Naive thymus-derived CD8-positive, alpha-beta T cell (primary cell): Measurements from ENCODE around the gene MISP. TPM values are rescaled to one million over a fixed set of nuclear protein-coding genes. Genes with fewer than 3 reads are reported as not detected.
A peak's percentile ranks its signal among the peaks of the same experiment; 100 is the strongest.
"Not testable (repeated sequence)": the region's sequence is repeated elsewhere in the genome, so short reads cannot be mapped to it uniquely, and the experiment has no call there.

Experiments used
- ATAC-seq, 2 donors: fragments of 150-1000 bp; cut with Tn5 transposase in 1 of 2; sonication (Bioruptor Pico), chemical (Tn5 transposase) in 1 of 2; 1 replicate in 1 of 2; 2 replicates in 1 of 2; pipeline ENCODE4 v1.10.0; 2021; ENCODE audit warnings: mild to moderate bottlenecking in 2 of 2, moderate library complexity in 2 of 2
- POLR2A ChIA-PET: fragments of 350-600 bp; sonication (Branson Sonifier 250); formaldehyde crosslinking; loops from one replicate; lab custom pipeline; 2021; ENCODE audit warnings: antibody characterized with exemption; lab: Charles Lee
- DNase-seq, 10 donors: peaks; one replicate each; pipeline versions ENCODE4 v3.0.0 to v3.0.0-alpha.2; 2020 to 2022
- H3K27ac Mint-ChIP-seq, 10 donors: one replicate each; pipeline ENCODE4 v1.8.0; 2020 to 2022; ENCODE audit warnings: mild to moderate bottlenecking in 10 of 10, mixed read lengths in 10 of 10, moderate library complexity in 4 of 10, inconsistent platforms in 1 of 10
- H3K27me3 Mint-ChIP-seq, 5 donors: one replicate each; pipeline ENCODE4 v1.8.0; 2021 to 2022; ENCODE audit warnings: mixed read lengths in 5 of 5
- H3K36me3 Mint-ChIP-seq, 3 donors: one replicate each; pipeline ENCODE4 v1.8.0; 2020 to 2022; ENCODE audit warnings: mixed read lengths in 3 of 3, mild to moderate bottlenecking in 2 of 3, inconsistent platforms in 1 of 3
- H3K4me1 Mint-ChIP-seq, 4 donors: one replicate each; pipeline ENCODE4 v1.8.0; 2021 to 2022; ENCODE audit warnings: mixed read lengths in 4 of 4
- H3K4me3 Mint-ChIP-seq, 10 donors: one replicate each; pipeline ENCODE4 v1.8.0; 2020 to 2022; ENCODE audit warnings: mild to moderate bottlenecking in 10 of 10, mixed read lengths in 10 of 10, moderate library complexity in 6 of 10, inconsistent platforms in 1 of 10
- H3K9me3 Mint-ChIP-seq, 9 donors: one replicate each; pipeline ENCODE4 v1.8.0; 2020 to 2022; ENCODE audit warnings: mixed read lengths in 9 of 9, mild to moderate bottlenecking in 3 of 9, inconsistent platforms in 1 of 9, moderate library complexity in 1 of 9
- polyA plus RNA-seq, 3 donors: library from polyadenylated mRNA; unstranded; fragments of 300-500 nt; fragmentation: Illumina TruSeq; gene quantifications; one replicate each; pipeline ENCODE4 v1.2.3, GENCODE V29; 2021
- total RNA-seq, 8 experiments: library from RNA in 2 of 8; stranded (reverse) in 2 of 8; gene quantifications; one replicate each; pipeline ENCODE4 v1.2.3 and lab custom pipeline; 2021 to 2026

MISP gene
- total and polyA plus RNA-seq, 5 experiments from 2014 or later = not detected

DNA sequence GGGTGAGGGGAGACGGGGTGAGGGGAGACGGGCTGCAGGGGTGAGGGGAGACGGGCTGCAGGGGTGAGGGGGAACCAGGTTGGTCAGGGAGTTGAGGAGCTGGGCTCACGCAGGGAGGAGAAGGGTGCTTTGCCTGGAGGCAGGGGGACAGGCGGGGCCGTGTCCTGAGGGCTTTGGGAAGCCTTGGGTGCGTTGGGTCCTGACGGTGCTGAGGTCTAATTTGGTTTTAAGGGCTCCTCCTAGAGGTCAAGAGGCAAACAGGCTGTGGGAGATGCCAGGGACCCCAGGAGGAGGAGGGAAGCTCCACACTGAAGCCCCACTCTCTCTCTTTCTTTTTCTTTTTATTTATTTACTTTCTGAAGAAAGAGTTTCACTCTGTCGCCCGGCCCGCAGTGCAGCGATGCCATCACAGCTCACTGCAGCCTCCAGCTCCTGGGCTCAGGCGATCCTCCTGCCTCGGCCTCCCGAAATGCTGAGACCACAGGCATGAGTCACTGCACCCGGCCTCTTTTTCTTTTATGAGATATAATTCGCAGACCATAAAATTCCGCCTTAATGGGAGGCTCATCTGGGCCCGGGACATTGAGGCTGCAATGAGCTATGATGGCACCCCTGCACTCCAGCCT, 9.3 kb upstream of the MISP start:
- Mint-ChIP-seq H3K27ac (peak overlapping the region in 1 of 10 donors; percentile 84), H3K4me1 (peaks cover 0 to 8% (median 4%) of the 10 kb centered on the region in 4 donors), H3K27me3 (peaks cover 0 to 14% (median 3%) of the 10 kb centered on the region in 5 donors), H3K9me3 (peaks cover 0 to 15% (median 0%) of the 10 kb centered on the region in 9 donors), H3K4me3 (no peak overlapping the region), H3K36me3 (peaks cover 0 to 2% (median 0%) of the 10 kb centered on the region in 3 donors)
- peak in 3 of 10 donors; percentile 5 to 20 (median 15) for DNase-seq
- peak; percentile 23 to 41 for ATAC-seq
- POLR2A ChIA-PET = interaction anchor here (0.6 kb wide), 1 partner anchor 20 kb away, joined by 4 read pairs; no protein-coding TSS in a partner anchor

DNA sequence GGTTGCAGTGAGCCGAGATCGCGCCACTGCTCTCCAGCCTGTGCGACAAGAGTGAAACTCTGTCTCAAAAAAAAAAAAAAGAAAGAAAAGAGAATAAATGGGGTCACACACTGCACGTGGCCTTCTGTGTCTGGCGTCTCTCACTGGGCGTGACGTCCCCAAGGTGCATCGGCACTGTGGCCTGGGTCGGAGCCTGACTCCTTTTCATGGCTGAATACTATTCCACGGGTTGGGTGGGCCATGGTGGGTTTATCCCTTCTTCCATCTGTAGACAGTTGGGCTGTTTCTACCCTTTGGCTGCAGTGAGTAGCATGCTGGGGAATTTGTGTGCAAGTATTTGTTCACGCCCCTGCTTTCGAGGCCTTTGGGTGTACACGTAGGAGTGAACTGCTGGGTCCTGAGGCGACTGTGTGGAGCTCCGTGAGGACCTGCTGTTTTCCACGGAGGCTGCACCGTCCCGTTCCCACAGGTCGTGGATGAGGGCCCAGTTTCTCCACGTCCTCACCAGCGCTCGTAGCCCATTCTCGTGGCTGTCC, 8.3 kb upstream of the MISP start:
- peaks cover 0 to 15% (median 0%) of the 10 kb centered on the region in 9 donors for H3K9me3 Mint-ChIP-seq
- H3K4me3 Mint-ChIP-seq = no peak overlapping the region
- peaks cover 0 to 2% (median 1%) of the 10 kb centered on the region in 4 donors for H3K4me1 Mint-ChIP-seq
- POLR2A ChIA-PET = no interaction called here
- ATAC-seq = no peak
- H3K27ac Mint-ChIP-seq = no peak overlapping the region
- no peak for DNase-seq
- peaks cover 0 to 10% (median 0%) of the 10 kb centered on the region in 5 donors for H3K27me3 Mint-ChIP-seq
- H3K36me3 Mint-ChIP-seq = peaks cover 0 to 2% (median 0%) of the 10 kb centered on the region in 3 donors

DNA sequence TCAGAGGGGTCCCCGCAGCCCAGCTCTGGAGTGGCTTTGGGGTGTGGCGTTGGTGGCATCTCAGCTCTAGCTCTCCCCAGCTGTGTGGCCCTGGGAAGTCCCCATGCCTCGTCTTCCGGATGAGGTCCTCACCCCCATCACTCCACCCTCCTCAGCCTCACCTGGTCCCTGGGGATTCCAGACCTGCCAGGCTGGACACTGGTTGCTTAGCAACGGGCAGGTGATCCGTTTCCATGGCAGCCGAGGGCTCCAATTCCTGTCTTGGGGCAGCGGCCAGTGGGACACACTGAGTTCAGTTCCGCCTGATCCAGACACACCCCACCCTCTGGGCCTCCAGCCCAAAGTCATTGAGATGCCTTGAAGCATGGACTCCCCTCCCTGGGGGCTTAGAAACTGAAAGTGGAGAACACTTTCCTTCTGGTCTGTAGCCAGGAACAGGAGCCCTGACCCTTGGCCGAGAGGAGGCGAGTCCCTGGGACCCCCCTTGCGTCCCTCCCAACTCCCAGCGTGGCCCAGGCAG, 7.7 kb upstream of the MISP start:
- peaks cover 0 to 5% (median 0%) of the 10 kb centered on the region in 5 donors for H3K27me3 Mint-ChIP-seq
- H3K4me1 Mint-ChIP-seq = peaks cover 0 to 1% (median 0%) of the 10 kb centered on the region in 4 donors
- DNase-seq (no peak), ATAC-seq (no peak)
- H3K4me3 Mint-ChIP-seq = no peak overlapping the region
- POLR2A ChIA-PET = no interaction called here
- peak overlapping the region in 1 of 10 donors; percentile 59 for H3K27ac Mint-ChIP-seq
- peaks cover 0 to 17% (median 0%) of the 10 kb centered on the region in 9 donors for H3K9me3 Mint-ChIP-seq
- peaks cover 0 to 2% (median 0%) of the 10 kb centered on the region in 3 donors for H3K36me3 Mint-ChIP-seq

DNA sequence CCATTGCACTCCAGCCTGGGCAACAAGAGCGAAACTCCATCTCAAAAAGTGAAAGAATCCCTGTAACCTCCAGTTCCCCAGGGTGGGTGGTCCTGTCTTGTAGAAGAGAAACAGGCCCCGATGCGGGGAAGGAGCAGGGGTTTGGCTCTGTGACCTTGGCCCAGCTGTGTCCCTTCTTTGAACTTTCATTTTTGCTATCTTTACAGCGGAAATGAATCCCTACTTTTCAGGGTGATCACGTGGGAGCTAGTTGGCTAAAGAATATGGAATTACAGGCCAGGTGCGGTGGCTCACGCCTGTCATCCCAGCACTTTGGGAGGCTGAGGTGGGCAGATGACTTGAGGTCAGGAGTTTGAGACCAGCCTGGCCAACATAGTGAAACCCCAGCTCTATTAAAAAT, 5.8 kb upstream of the MISP start:
- not testable (repeated sequence) for H3K36me3 Mint-ChIP-seq, H3K27ac Mint-ChIP-seq, H3K4me3 Mint-ChIP-seq, H3K4me1 Mint-ChIP-seq, H3K27me3 Mint-ChIP-seq, DNase-seq, ATAC-seq
- POLR2A ChIA-PET = interaction anchor here (0.7 kb wide), 1 partner anchor 957 kb away, joined by 3 read pairs; no protein-coding TSS in a partner anchor
- peaks cover 0 to 18% (median 0%) of the 10 kb centered on the region in 9 donors for H3K9me3 Mint-ChIP-seq

DNA sequence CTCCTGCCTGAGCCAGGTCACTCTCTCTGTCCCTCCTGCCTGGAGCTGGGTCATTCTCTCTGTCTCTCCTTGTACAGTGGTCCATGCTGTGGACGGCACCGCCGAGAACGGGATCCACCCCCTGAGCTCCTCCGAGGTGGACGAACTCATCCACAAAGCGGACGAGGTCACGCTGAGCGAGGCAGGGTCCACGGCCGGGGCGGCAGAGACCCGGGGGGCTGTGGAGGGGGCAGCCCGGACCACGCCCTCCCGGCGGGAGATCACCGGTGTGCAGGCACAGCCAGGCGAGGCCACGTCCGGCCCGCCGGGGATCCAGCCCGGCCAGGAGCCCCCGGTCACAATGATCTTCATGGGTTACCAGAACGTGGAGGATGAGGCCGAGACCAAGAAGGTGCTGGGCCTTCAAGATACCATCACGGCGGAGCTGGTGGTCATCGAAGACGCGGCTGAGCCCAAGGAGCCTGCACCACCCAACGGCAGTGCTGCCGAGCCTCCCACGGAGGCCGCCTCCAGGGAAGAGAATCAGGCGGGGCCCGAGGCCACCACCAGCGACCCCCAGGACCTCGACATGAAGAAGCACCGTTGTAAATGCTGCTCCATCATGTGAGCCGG, 4.6 kb upstream of the MISP start:
- H3K9me3 Mint-ChIP-seq = peaks cover 0 to 18% (median 0%) of the 10 kb centered on the region in 9 donors
- H3K36me3 Mint-ChIP-seq = peaks cover 0 to 2% (median 0%) of the 10 kb centered on the region in 3 donors
- no peaks in the 10 kb centered on the region for H3K4me1 Mint-ChIP-seq
- no peaks in the 10 kb centered on the region for H3K27me3 Mint-ChIP-seq
- no peak for ATAC-seq
- H3K4me3 Mint-ChIP-seq = no peak overlapping the region
- POLR2A ChIA-PET = no interaction called here
- H3K27ac Mint-ChIP-seq = no peak overlapping the region
- no peak for DNase-seq

DNA sequence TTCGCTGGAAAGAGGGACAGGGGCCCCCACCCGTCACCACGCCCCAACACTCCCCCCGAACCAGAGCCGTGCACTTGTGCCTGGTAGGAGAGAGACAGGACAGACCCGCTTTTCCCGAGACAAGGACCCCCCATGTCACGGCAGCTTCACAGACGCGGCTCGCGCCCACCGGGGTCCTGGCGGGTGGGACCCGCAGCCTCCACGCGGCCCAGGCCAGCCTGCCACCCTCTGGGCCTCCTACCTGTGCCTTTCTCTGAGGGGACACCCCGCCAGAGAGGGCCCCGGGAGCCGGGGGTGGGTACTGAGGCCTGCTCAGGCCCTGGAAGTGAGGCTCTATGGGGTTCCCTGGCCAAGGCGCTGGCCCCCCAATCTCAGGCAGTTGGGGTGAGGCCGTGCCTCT, 4.0 kb upstream of the MISP start:
- H3K4me3 Mint-ChIP-seq = no peak overlapping the region
- H3K27ac Mint-ChIP-seq = no peak overlapping the region
- no peaks in the 10 kb centered on the region for H3K4me1 Mint-ChIP-seq
- ATAC-seq = no peak
- no peak for DNase-seq
- H3K36me3 Mint-ChIP-seq = peaks cover 0 to 2% (median 0%) of the 10 kb centered on the region in 3 donors
- H3K27me3 Mint-ChIP-seq = no peaks in the 10 kb centered on the region
- POLR2A ChIA-PET = no interaction called here
- H3K9me3 Mint-ChIP-seq = peaks cover 0 to 17% (median 0%) of the 10 kb centered on the region in 9 donors

DNA sequence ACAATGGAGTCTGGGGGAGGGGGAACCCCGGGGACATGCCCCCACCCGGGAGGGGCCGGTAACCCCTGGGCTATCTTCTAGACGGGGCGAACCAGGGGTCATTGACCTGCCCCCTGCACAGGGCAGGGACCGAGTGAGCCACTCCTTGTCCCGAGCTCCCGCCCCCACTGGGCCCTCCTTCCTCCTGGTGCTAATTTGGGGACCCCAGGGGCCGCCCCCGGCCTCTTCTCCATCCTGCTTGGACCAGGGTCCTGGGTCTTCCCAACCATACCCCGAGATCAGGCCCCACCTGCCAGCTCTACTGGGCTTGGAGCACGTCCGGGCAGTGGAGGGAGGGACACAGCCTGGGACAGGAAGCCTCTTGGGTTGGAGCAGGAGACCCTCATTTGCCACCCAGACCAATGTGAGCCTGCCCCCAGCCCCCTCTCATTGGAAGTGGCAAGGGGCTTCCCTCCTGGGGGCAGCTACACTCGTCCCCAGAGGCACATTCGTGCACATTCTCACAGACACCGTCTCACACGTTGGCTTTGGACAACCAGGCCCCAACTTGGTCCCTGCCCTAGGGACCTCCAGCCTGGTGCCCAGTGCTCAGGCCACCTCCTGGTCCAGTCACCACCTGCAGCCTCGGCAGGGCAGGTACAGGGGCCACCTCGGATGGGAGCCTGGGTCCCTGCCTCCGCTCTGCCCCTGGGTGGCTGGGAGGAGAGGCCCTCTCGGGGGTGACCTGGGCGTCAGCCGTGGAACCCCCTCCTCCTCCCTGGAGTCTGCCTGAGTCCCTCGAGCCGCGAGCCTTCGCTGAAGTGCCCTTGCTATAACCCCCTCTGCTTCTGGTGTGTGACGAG, 3.3 kb upstream of the MISP start:
- H3K27ac Mint-ChIP-seq = no peak overlapping the region
- DNase-seq = no peak

DNA sequence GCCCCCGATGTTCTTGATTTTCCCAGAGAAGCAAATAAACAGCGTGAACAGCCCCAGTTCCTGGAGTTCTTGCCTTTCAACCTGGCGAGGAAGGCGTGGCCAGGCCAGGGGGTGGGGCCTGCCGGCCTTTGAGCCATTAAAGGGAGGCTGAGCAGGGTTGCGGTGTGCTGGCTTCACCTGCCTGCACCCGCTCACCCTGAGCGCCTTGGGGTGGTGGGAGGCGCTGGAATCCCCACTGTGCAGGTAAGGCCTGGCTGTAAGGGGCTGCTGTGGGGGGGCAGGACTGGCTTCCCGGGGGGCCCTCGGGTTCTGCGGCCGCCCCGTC, 2.7 kb upstream of the MISP start:
- peaks cover 0 to 4% (median 0%) of the 10 kb centered on the region in 5 donors for H3K27me3 Mint-ChIP-seq
- H3K27ac Mint-ChIP-seq = no peak overlapping the region
- H3K4me3 Mint-ChIP-seq = no peak overlapping the region

More for the DNA sequence above, 3.3 kb upstream of the MISP start:
- H3K4me3 Mint-ChIP-seq = no peak overlapping the region
- no peak for ATAC-seq
- peaks cover 0 to 17% (median 0%) of the 10 kb centered on the region in 9 donors for H3K9me3 Mint-ChIP-seq
- H3K27me3 Mint-ChIP-seq = no peaks in the 10 kb centered on the region
- no peaks in the 10 kb centered on the region for H3K4me1 Mint-ChIP-seq
- POLR2A ChIA-PET = interaction anchor here (0.5 kb wide), 1 partner anchor 1237 kb away, joined by 3 read pairs; no protein-coding TSS in a partner anchor
- H3K36me3 Mint-ChIP-seq = peaks cover 0 to 2% (median 0%) of the 10 kb centered on the region in 3 donors

DNA sequence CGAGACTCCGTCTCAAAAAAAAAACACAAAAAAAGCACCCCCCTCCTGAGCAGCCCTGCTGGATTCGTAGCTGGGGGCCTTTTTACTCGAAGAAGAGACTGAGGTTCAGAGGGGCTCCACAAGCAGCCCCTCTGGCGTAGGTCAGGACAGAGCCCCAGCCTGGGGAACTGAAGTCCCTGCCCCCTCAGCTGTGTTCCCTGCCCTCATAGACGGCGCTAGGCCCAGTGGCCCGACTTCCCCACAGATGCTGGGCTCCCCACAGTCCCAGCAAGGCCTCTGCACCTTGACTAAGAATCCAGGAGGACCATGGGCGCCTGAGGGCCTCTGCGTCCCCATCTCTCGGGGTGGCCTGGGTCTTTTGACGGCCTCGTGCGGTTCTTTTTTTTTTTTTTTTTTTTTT, 1.1 kb upstream of the MISP start:
- H3K4me3 Mint-ChIP-seq = no peak overlapping the region
- no peak for ATAC-seq
- POLR2A ChIA-PET = no interaction called here
- peaks cover 0 to 4% (median 0%) of the 10 kb centered on the region in 5 donors for H3K27me3 Mint-ChIP-seq
- H3K9me3 Mint-ChIP-seq = peaks cover 0 to 6% (median 0%) of the 10 kb centered on the region in 9 donors
- no peaks in the 10 kb centered on the region for H3K36me3 Mint-ChIP-seq
- DNase-seq = no peak
- no peak overlapping the region for H3K27ac Mint-ChIP-seq
- no peaks in the 10 kb centered on the region for H3K4me1 Mint-ChIP-seq

More for the DNA sequence above, 2.7 kb upstream of the MISP start:
- POLR2A ChIA-PET = no interaction called here
- H3K4me1 Mint-ChIP-seq = no peaks in the 10 kb centered on the region
- ATAC-seq (no peak), DNase-seq (no peak)
- peaks cover 0 to 17% (median 0%) of the 10 kb centered on the region in 9 donors for H3K9me3 Mint-ChIP-seq
- H3K36me3 Mint-ChIP-seq = peaks cover 0 to 2% (median 0%) of the 10 kb centered on the region in 3 donors

DNA sequence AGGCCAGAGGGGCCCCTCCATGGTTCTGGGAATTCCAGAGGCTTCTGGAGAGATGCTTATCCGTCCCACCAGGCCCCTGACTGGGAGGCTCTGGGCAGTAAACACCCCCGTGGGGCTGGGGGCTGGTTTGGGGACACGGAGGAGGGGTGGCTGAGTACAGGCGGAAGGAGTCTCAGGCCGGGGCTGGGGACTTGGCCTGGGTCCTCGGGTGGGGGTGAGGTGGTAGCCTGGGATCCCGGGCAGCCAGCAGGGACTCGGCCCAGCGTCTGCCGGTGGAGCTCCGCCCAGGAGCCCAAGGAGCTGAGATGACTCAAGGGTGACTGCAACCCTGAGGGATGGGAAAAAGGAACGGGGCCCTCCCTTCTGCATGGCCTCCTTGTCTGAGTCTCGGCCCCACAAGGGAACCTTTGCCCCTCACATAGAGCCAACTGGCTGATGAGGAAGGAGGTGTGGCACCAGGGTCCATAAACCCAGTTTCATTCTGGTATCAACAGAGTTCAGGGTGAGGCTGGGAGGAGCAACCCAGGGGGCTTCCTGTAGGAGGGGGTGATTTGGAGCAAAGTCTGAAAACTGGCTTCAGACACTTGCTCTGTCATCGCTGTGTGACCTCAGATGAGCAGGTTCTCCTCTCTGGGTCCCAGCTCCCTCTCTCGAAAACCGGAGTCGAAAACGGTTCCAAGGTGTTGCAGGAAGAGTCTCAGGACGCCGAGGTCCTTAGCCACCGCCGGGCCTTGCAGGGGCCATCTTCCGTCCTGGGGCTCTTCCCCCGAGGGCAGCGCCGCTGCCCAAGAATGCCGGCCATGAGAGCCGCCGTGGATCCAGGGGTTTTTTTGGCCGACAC, 809 bp downstream of the MISP start:
- Mint-ChIP-seq H3K27me3 (peaks cover 0 to 4% (median 0%) of the 10 kb centered on the region in 5 donors), H3K9me3 (peaks cover 0 to 4% (median 0%) of the 10 kb centered on the region in 9 donors), H3K27ac (peak overlapping the region in 1 of 10 donors; percentile 38), H3K4me1 (no peaks in the 10 kb centered on the region), H3K36me3 (no peaks in the 10 kb centered on the region), H3K4me3 (no peak overlapping the region)
- POLR2A ChIA-PET = no interaction called here
- no peak for ATAC-seq
- no peak for DNase-seq

DNA sequence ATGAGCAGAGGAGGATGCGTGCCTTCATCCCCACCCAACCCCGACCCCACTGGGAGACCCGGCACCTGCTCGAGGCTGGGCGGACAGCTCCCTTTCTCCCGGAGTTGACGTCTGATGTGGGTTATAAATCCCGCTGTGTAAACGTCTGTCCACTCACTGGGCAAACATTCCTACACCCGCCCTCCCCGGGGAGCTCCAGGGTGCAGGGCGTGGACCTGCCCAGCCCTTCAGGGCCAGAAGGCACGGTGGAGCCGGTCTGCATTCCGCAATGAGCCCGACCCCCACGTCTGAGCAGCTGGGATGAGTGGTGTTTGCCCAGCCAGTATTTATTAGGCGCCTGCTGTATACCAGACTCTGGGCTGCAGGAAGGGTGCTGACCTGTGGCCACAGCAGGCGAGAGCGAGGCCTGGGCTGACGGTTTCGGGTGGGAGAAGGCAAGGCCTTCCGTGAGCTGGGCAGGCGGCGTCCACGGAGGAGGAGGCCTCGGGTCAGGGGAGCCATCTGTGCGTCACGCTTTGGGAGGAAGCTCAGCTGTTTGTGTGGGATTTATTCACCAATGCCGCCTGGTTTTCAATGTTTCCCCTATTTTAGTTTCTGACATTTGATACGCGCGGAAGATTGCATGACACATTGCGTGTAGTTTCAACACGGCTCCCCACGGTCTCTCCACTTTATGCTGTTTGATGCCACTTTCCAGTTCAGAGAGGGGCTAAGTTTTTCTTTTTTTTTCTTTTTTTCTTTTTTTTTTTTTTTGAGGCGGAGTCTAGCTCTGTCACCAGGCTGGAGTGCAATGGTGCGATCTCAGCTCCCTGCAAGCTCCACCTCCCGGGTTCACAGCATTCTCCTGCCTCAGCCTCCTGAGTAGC, 2.0 kb downstream of the MISP start:
- H3K4me3 Mint-ChIP-seq = no peak overlapping the region
- H3K4me1 Mint-ChIP-seq = no peaks in the 10 kb centered on the region
- no peaks in the 10 kb centered on the region for H3K36me3 Mint-ChIP-seq
- no peak for ATAC-seq
- no peak overlapping the region for H3K27ac Mint-ChIP-seq
- DNase-seq = peak in 1 of 10 donors; percentile 54
- POLR2A ChIA-PET = no interaction called here
- H3K9me3 Mint-ChIP-seq = peaks cover 0 to 7% (median 0%) of the 10 kb centered on the region in 9 donors
- H3K27me3 Mint-ChIP-seq = peaks cover 0 to 4% (median 0%) of the 10 kb centered on the region in 5 donors
